HepG2 (cell line): ENCODE measurements around the gene TRERF1.

Experiments used
- EP300 ChIP-seq, 3 experiments: sonication (generic) in 1 of 3; formaldehyde crosslinking in 1 of 3; IDR thresholded peaks; 2 replicates each; pipeline versions ENCODE4 v1.5.1 to v1.6.1; 2011 to 2020; ENCODE audit warnings: low read depth in 2 of 3, low read length in 2 of 3, borderline replicate concordance in 1 of 3, improper control_type of control experiment in 1 of 3, mild to moderate bottlenecking in 1 of 3, missing genetic modification reagents in 1 of 3, moderate library complexity in 1 of 3
- HMGA1 ChIP-seq: sonication (generic); formaldehyde crosslinking; conservative IDR thresholded peaks from 2 replicates; pipeline ENCODE4 v1.4.0; 2020; ENCODE audit warnings: missing genetic modification reagents
- HNRNPH1 ChIP-seq: fragments of 200-400 bp; formaldehyde crosslinking; optimal IDR thresholded peaks from 2 replicates; pipeline ENCODE3; 2017; ENCODE audit warnings: mild to moderate bottlenecking, low read depth, low read length
- POLR2AphosphoS2 ChIP-seq: IDR thresholded peaks from 2 replicates; pipeline ENCODE4 v1.6.1; 2011; ENCODE audit warnings: low read depth, low read length, improper control_type of control experiment
- THAP9 ChIP-seq: sonication (generic); formaldehyde crosslinking; IDR thresholded peaks from 2 replicates; pipeline ENCODE4; 2020; ENCODE audit warnings: missing genetic modification reagents, mild to moderate bottlenecking, borderline replicate concordance
- ZFX ChIP-seq: sonication (generic); formaldehyde crosslinking; IDR thresholded peaks from 2 replicates; pipeline ENCODE4 v1.4.0; 2020; ENCODE audit warnings: mild to moderate bottlenecking, low read depth, missing genetic modification reagents, moderate library complexity
- ZMYM2 ChIP-seq: sonication (generic); formaldehyde crosslinking; IDR thresholded peaks from 2 replicates; pipeline ENCODE4 v1.8.0; 2022; ENCODE audit warnings: mild to moderate bottlenecking, missing genetic modification reagents
- TF ChIP-seq, protein P1 (sequence below): sonication (generic); formaldehyde crosslinking; IDR thresholded peaks from 2 replicates; pipeline ENCODE4 v1.5.0; 2020; ENCODE audit warnings: mild to moderate bottlenecking, missing genetic modification reagents, moderate library complexity

DNA sequence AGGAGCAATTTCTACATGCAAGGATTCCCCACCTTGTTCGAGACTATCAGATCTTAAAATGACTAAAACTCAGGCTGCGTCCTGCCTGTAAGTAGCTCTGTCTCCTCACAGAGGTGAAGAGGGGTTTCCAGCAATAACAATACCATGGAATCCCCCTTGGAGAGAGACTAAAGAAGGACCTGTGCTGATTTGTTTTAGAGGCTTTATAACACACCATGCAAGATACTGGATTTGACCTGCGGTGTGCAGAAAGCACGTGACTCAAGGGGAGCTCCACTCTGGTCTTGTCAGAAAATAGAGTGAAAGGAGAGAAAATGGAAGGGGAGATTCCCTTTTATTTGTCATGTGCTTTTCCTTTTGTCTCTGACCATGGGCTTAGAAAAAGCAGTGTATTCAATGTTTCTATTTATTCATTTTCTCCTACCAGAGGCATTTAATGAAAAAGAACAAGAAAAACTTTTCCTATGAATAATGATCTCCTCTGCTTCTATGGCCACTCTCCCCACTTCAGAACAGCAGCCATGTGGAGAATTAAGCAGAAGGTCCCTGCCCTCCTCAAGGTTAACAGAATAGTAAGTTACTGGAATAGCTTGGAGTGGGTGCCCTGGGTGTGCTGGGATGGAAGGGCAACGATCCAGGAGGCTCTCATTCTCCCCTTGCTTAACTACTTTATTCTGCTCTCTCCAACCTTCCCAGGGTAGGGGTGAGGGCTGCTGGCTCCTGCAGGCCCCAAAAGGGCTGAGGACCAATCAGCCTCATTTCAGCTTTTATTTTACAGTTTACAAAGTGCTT lies 214.8 kb downstream of the TRERF1 start:
- TF ChIP-seq POLR2AphosphoS2 (no peak), ZFX (CRISPR knock-in tag) (no peak), THAP9 (CRISPR knock-in tag) (no peak), HMGA1 (CRISPR knock-in tag) (no peak), HNRNPH1 (no peak), EP300 (IDR thresholded peaks at IDR 0.05; ENCODE audit: low read depth in 2 of 2, low read length in 2 of 2) (no peak), EP300 (CRISPR knock-in tag; IDR thresholded peaks at IDR 0.05; ENCODE audit: borderline replicate concordance) (no peak), ZMYM2 (CRISPR knock-in tag) (no peak)
- TF ChIP-seq, protein P1, sequence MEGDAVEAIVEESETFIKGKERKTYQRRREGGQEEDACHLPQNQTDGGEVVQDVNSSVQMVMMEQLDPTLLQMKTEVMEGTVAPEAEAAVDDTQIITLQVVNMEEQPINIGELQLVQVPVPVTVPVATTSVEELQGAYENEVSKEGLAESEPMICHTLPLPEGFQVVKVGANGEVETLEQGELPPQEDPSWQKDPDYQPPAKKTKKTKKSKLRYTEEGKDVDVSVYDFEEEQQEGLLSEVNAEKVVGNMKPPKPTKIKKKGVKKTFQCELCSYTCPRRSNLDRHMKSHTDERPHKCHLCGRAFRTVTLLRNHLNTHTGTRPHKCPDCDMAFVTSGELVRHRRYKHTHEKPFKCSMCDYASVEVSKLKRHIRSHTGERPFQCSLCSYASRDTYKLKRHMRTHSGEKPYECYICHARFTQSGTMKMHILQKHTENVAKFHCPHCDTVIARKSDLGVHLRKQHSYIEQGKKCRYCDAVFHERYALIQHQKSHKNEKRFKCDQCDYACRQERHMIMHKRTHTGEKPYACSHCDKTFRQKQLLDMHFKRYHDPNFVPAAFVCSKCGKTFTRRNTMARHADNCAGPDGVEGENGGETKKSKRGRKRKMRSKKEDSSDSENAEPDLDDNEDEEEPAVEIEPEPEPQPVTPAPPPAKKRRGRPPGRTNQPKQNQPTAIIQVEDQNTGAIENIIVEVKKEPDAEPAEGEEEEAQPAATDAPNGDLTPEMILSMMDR (CRISPR knock-in tag), result no peak
